H1 (cell line): ENCODE data around the gene CRTC2. TPM values are rescaled to one million over a fixed set of nuclear protein-coding genes. Genes with fewer than 3 reads are reported as not detected.

Source experiments
- EGR1 ChIP-seq: IDR thresholded peaks from 2 replicates; pipeline ENCODE4 v1.6.1; 2011; ENCODE audit warnings: low read depth, low read length, borderline replicate concordance
- RAD21 ChIP-seq, 2 experiments: IDR thresholded peaks in 1 of 2; conservative IDR thresholded peaks in 1 of 2; 2 replicates each; pipeline ENCODE4 v1.6.1; 2011; ENCODE audit warnings: low read depth in 2 of 2, low read length in 2 of 2, improper control_type of control experiment in 1 of 2, inconsistent platforms in 1 of 2, mild to moderate bottlenecking in 1 of 2, moderate library complexity in 1 of 2
- TAF7 ChIP-seq: optimal IDR thresholded peaks from 2 replicates; pipeline ENCODE3; 2011; ENCODE audit warnings: low read depth, mild to moderate bottlenecking, inconsistent platforms, low read length, moderate library complexity, borderline replicate concordance
- polyA plus RNA-seq, 7 experiments: library from polyadenylated mRNA; depleted of rRNA in 3 of 7; stranded (reverse) in 5 of 7; unstranded in 2 of 7; fragments of >200 nt in 5 of 7; fragments of 200-250 nt in 2 of 7; gene quantifications; 1 replicate in 5 of 7; 2 replicates in 1 of 7; 4 replicates in 1 of 7; pipeline versions ENCODE4 v1.2.1 to v1.2.3, GENCODE V29; 2011 to 2013; ENCODE audit warnings: missing spikeins in 2 of 7, mixed read lengths in 2 of 7
- total RNA-seq: library from RNA; stranded (reverse); fragmentation: NEBNext Ultra II Directional; extraction: Animal tissue kit (Norgen Biotek cat#: 25700); gene quantifications from 2 replicates; pipeline ENCODE4 v1.2.1, GENCODE V29; 2021
- TF ChIP-seq, protein P1 (sequence below): IDR thresholded peaks from 2 replicates; pipeline ENCODE4 v1.6.1; 2011; ENCODE audit warnings: low read depth, mild to moderate bottlenecking, low read length; ENCODE audit not compliant: insufficient read depth

Gene CRTC2
- total and polyA plus RNA-seq, 2 of the 8 experiments (the other 6 are each of a cell fraction or from before 2014, with no cell fraction given), result 28.6 to 34.3 TPM

DNA sequence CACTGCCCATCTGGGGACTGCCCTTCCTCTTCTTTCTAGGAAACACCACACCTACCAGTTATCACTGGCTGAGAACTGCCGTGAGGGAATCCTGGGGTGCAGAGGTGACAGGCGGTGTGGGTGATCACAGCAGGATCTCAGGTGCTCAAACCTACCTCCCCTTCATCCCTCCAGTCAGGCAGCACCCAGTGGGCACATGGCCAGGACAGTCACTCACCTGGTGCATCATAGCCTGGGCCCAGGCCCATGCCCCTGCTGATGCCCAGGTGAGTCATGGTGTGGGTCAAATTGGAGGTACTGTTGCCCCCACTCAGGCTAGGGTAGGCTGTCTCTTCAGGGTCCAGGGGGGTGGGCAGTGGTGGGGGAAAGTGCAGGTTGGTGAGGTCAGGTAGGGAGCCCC is 6.6 kb downstream of the CRTC2 start (continued):
- TF ChIP-seq, protein P1, sequence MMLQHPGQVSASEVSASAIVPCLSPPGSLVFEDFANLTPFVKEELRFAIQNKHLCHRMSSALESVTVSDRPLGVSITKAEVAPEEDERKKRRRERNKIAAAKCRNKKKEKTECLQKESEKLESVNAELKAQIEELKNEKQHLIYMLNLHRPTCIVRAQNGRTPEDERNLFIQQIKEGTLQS, result no peak
- TF ChIP-seq RAD21 (IDR thresholded peaks at IDR 0.05 in 1 of 2, conservative IDR thresholded peaks at IDR 0.05 in 1 of 2; ENCODE audit: low read depth in 2 of 2, low read length in 2 of 2), result no peak
- no peak for TF ChIP-seq EGR1
- no peak for TF ChIP-seq TAF7
- TF ChIP-seq, all 59 proteins: peak for 0
